ENCODE measurements around the gene ADAMTS12.

- TF ChIP-seq, protein P1, sequence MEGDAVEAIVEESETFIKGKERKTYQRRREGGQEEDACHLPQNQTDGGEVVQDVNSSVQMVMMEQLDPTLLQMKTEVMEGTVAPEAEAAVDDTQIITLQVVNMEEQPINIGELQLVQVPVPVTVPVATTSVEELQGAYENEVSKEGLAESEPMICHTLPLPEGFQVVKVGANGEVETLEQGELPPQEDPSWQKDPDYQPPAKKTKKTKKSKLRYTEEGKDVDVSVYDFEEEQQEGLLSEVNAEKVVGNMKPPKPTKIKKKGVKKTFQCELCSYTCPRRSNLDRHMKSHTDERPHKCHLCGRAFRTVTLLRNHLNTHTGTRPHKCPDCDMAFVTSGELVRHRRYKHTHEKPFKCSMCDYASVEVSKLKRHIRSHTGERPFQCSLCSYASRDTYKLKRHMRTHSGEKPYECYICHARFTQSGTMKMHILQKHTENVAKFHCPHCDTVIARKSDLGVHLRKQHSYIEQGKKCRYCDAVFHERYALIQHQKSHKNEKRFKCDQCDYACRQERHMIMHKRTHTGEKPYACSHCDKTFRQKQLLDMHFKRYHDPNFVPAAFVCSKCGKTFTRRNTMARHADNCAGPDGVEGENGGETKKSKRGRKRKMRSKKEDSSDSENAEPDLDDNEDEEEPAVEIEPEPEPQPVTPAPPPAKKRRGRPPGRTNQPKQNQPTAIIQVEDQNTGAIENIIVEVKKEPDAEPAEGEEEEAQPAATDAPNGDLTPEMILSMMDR (IDR thresholded peaks at IDR 0.05), result no peak
- TF ChIP-seq ZFX (IDR thresholded peaks at IDR 0.05; ENCODE audit: borderline replicate concordance), result no peak
Observed at GRCh38 chr5:33621514-33621913, 270.3 kb downstream of the ADAMTS12 start.
